Esophagus muscularis mucosa (tissue), 4 donors: ENCODE measurements around the gene AAR2. TPM values are rescaled to one million over a fixed set of nuclear protein-coding genes. Genes with fewer than 3 reads are reported as not detected.

Source experiments
- DNase-seq: peaks from one replicate; pipeline ENCODE4 v3.0.0-alpha.2; 2017; ENCODE audit errors: extremely low spot score
- H3K27ac ChIP-seq, 4 donors: fragments of 200-600 bp; sonication (generic); replicated peaks in 1 of 4; 1 replicate in 3 of 4; 2 replicates in 1 of 4; pipeline ENCODE4 v1.5.1; 2016 to 2019; ENCODE audit warnings: mild to moderate bottlenecking in 1 of 4
- H3K27me3 ChIP-seq, 4 donors: fragments of 200-600 bp; sonication (generic); one replicate each; pipeline versions ENCODE4 v1.5.1 to v1.6.0; 2016 to 2019
- H3K36me3 ChIP-seq, 4 donors: fragments of 200-600 bp; sonication (generic); one replicate each; pipeline ENCODE4 v1.5.1; 2016 to 2019
- H3K4me1 ChIP-seq, 4 donors: fragments of 200-600 bp; sonication (generic); one replicate each; pipeline ENCODE4 v1.5.1; 2016 to 2019
- H3K4me3 ChIP-seq, 4 donors: fragments of 200-600 bp; sonication (generic); 1 replicate in 2 of 4; 2 replicates in 2 of 4; pipeline ENCODE4 v1.5.1; 2016 to 2019; ENCODE audit warnings: mild to moderate bottlenecking in 4 of 4, moderate library complexity in 1 of 4
- H3K9me3 ChIP-seq, 4 donors: fragments of 200-600 bp; sonication (generic); 1 replicate in 3 of 4; 2 replicates in 1 of 4; pipeline ENCODE4 v1.5.1; 2016 to 2019
- CTCF ChIP-seq, 3 experiments: fragments of 200-600 bp in 2 of 3; fragments of 450-650 bp in 1 of 3; sonication (generic) in 2 of 3; IDR thresholded peaks; one replicate each; pipeline ENCODE4 v1.5.1; 2017 to 2019; ENCODE audit warnings: antibody characterized with exemption in 3 of 3, mild to moderate bottlenecking in 2 of 3, moderate library complexity in 1 of 3
- EP300 ChIP-seq: sonication (generic); formaldehyde crosslinking; IDR thresholded peaks from one replicate; pipeline ENCODE4 v1.6.1; 2017; ENCODE audit warnings: antibody characterized with exemption
- POLR2A ChIP-seq: fragments of 450-650 bp; IDR thresholded peaks from one replicate; pipeline ENCODE4 v1.6.1; 2017; ENCODE audit warnings: antibody characterized with exemption, moderate library complexity, mild to moderate bottlenecking, low read depth
- POLR2AphosphoS5 ChIP-seq, 2 donors: sonication (generic); formaldehyde crosslinking; IDR thresholded peaks; one replicate each; pipeline ENCODE4 v1.6.1; 2017; ENCODE audit warnings: antibody characterized with exemption in 2 of 2
- WGBS: methylation state at CpG from one replicate; pipeline ENCODE4 v1.1.5; 2018; 5-methylcytosine and 5-hydroxymethylcytosine counted together
- intact Hi-C: fragments of 100-400 bp; cut with DNase I; formaldehyde crosslinking; loops from one replicate; pipeline ENCODE4 v1.15.1; 2023
- total RNA-seq, 4 donors: library from RNA; depleted of rRNA; stranded (reverse); fragments of >200 nt; gene quantifications; one replicate each; pipeline versions ENCODE4 v1.1.0 to v1.2.1, GENCODE V29; 2016

The AAR2 gene
- total RNA-seq, 4 donors from 2014 or later = 37.8 to 53.7 (median 47.2) TPM

- no peak for TF ChIP-seq EP300
- TF ChIP-seq POLR2A = no peak
- no peak for TF ChIP-seq CTCF (IDR thresholded peaks at IDR 0.05)
- TF ChIP-seq POLR2AphosphoS5 (IDR thresholded peaks at IDR 0.05) = no peak
- no peaks in the 10 kb centered on the region for H3K9me3 ChIP-seq
- H3K27me3 ChIP-seq = no peaks in the 10 kb centered on the region
- no peak for DNase-seq
- no peak overlapping the region for H3K27ac ChIP-seq
- H3K4me3 ChIP-seq = no peak overlapping the region
- peaks cover 0 to 73% (median 38%) of the 10 kb centered on the region in 4 donors for H3K36me3 ChIP-seq
- 80% methylated on average over 7 of the region's 7 CpGs for WGBS
- intact Hi-C loops = no loop called here
- H3K4me1 ChIP-seq = no peaks in the 10 kb centered on the region
These were observed 19.8 kb upstream of the AAR2 start for GRCh38 chr20:36216314-36217025.

GRCh38 chr20:36217226-36217625 lies 19.1 kb upstream of the AAR2 start:
- H3K9me3 ChIP-seq = no peaks in the 10 kb centered on the region
- H3K27ac ChIP-seq = no peak overlapping the region
- no peaks in the 10 kb centered on the region for H3K4me1 ChIP-seq
- TF ChIP-seq CTCF (IDR thresholded peaks at IDR 0.05) = no peak
- no peak for TF ChIP-seq EP300
- no peak for TF ChIP-seq POLR2A
- TF ChIP-seq POLR2AphosphoS5 (IDR thresholded peaks at IDR 0.05) = no peak
- WGBS = 70% methylated on average over 4 of the region's 4 CpGs
- no peak overlapping the region for H3K4me3 ChIP-seq
- no peak for DNase-seq
- H3K27me3 ChIP-seq = no peaks in the 10 kb centered on the region
- intact Hi-C loops = no loop called here
- H3K36me3 ChIP-seq = peaks cover 0 to 73% (median 38%) of the 10 kb centered on the region in 4 donors

GRCh38 chr20:36218380-36219064 lies 17.8 kb upstream of the AAR2 start:
- peaks cover 0 to 74% (median 38%) of the 10 kb centered on the region in 4 donors for H3K36me3 ChIP-seq
- no peaks in the 10 kb centered on the region for H3K27me3 ChIP-seq
- no peak for TF ChIP-seq CTCF (IDR thresholded peaks at IDR 0.05)
- TF ChIP-seq EP300 = no peak
- TF ChIP-seq POLR2A = no peak
- no peak for TF ChIP-seq POLR2AphosphoS5 (IDR thresholded peaks at IDR 0.05)
- H3K4me3 ChIP-seq = no peak overlapping the region
- no peak for DNase-seq
- WGBS = 87% methylated on average over 16 of the region's 16 CpGs
- intact Hi-C loops = no loop called here
- H3K4me1 ChIP-seq = no peaks in the 10 kb centered on the region
- no peak overlapping the region for H3K27ac ChIP-seq
- H3K9me3 ChIP-seq = no peaks in the 10 kb centered on the region

GRCh38 chr20:36219671-36220220 lies 16.5 kb upstream of the AAR2 start:
- Histone ChIP-seq H3K4me1 (no peaks in the 10 kb centered on the region), H3K27me3 (no peaks in the 10 kb centered on the region), H3K27ac (no peak overlapping the region), H3K9me3 (no peaks in the 10 kb centered on the region), H3K4me3 (no peak overlapping the region), H3K36me3 (peaks cover 0 to 71% (median 31%) of the 10 kb centered on the region in 4 donors)
- TF ChIP-seq EP300 (no peak), POLR2AphosphoS5 (IDR thresholded peaks at IDR 0.05) (no peak), POLR2A (no peak), CTCF (IDR thresholded peaks at IDR 0.05) (no peak)
- WGBS = 96% methylated on average over 17 of the region's 17 CpGs
- DNase-seq = no peak
- intact Hi-C loops = no loop called here
